NCI-H1092 treated with DMSO at 0.1 percent for 48 hours (cell line): ENCODE data around the gene PLXNB3.
"Not testable (repeated sequence)": the region's sequence is repeated elsewhere in the genome, so short reads cannot be mapped to it uniquely, and the experiment has no call there.

ENCODE experiments used
- DNase-seq: peaks from one replicate; lab custom pipeline; 2025; lab: John Stamatoyannopoulos, UW

PLXNB3 gene

DNA sequence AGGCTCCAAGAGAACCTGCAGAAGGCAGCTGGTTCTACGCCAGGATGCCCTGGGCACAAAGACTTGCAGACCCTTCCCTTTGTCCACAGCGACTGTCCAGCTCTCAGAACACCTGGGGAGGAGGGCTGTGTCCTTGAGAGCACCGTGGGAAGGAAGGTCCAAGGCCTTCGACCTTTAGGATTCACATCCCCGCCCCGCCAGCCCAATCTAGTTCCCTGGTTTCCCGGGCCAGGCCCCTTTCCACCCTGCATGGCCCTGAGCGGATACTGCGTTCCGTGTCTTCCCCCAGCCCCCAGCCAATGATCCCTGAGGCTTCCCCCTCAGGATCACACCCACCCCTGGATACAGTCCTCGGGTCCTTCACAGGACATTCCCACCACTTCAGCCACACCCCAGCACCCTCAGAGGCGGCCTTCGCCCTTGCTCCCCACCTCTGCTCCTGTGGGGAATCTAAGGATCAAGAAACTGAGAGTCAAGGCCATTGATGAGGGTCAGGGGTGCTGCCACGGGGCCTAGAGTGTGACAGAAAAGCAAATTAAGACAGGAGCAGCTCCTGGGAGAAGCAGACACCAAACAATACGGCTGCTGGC is 30.3 kb upstream of the PLXNB3 start:
- DNase-seq, result no peak

DNA sequence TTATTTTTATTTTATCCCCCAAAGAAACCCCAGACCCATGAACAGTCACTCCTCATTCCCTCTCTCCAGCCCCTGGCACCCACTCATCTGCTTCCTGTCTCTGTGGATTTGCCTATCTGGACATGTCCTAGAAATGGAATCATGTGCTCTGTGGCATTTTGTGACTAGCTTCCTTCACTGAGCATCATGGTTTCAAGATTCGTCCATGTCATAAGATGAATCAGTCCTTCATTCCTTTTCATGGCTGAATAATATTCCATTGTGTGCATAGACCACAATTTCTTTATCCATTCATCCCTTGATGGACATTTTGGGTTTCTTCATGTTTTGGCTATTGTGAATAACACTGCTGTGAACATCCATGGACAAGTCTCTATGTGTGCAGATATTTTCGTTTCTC is 29.2 kb upstream of the PLXNB3 start:
- DNase-seq, result no peak

DNA sequence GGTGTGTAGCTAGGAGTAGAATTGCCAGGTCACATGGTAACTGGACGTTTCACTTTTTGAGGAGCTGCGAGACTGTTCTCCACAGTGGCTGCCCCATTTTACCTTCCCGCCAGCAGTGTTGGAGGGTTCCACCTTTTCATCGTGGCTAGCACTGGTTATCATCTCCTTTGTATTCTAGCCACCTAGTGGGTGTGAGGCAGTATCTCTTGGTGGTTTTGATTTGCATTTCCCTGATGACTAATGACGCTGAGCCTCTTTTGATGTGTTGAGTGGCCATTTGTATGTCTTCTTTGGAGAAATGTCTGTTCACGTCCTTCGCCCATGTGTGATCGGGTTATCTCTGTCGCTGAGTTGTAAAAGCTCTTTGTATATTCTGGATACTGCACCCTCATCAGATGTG is 28.8 kb upstream of the PLXNB3 start:
- DNase-seq, result no peak

DNA sequence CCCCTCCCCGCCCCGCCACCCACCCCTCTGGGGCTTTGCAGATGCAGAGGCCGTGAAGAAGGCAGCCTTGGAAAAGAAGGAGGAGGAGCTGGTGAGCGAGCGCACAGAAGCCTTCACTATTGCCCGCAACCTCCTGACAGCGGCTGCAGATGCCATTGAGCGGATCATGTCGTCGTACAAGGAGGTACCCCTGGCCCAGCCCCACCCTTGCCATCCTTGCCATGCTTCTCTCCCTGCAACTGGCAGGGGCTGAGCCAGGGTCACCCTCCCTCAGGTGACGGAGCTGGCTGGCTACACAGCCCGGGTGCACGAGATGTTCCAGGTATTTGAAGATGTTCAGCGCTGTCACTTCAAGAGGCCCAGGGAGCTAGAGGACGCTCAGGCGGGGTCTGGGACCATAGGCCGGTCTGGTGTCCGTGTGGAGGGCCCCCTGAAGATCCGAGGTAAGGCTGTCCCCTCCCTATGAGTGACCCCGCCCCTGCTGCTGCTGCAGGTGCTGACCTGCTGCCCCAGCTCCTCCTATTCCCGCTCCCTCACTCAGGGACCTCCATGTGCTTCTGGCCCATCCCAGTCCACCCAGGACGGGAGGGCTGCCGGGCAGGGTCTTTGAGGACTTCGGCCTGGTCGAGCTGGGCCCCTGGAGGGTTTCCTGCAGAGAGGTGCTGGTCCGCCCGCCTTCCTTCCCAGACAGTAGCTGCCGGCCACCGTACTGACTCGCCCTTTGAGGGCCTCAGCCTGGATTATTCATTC is 27.8 kb upstream of the PLXNB3 start:
- DNase-seq, result no peak

DNA sequence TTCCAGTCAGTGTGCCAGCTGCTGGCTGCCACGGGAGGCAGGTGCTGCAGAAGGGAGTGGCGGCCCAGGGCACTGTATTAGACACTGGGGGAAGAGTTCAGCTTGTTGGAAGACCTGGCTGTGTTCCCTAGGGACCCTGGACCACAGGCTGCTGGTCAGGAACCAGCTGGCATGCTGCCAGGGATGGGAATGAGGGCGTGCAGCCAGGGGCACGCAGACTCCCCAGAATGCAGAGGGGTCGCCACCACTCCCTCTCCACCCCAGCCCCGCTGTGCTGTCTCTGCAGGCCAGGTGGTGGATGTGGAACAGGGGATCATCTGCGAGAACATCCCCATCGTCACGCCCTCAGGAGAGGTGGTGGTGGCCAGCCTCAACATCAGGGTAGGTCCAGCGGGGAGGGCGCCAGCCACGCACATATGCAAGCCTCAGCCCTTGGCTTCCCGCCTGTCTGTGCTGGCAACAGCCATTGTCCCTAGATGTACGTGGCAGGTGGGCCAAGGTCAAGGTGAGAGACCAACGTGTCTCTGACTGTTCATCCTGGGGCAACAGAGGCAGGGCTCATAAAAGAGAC is 27.1 kb upstream of the PLXNB3 start:
- DNase-seq, result peak; percentile 56

DNA sequence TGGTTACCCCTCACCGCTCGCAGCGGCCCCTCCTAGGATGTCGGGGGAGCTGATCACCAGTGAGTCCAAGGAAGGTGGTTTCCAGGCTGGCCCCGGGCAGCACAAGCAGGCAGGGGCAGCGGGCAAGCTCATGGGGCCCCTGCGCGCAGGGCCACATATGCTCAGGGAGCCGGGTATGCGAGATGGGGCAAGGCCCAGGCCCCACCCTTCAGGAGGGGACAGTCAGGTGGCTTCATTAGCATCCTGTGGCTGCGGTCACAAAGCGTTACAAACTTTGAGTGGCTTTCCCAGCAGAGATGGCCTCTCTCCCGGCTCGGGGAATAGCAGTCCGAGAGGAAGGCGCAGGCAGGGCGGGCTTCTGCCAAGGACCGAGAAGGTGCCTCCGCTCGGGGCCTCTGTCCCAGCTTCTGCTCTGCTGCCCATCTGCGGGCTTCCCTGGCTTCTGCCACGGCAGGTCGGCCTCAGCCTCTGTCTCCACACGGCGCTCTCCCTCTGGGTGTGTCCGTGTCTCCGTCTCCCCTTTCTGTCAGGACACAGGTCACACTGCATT is 25.9 kb upstream of the PLXNB3 start:
- DNase-seq, result no peak

DNA sequence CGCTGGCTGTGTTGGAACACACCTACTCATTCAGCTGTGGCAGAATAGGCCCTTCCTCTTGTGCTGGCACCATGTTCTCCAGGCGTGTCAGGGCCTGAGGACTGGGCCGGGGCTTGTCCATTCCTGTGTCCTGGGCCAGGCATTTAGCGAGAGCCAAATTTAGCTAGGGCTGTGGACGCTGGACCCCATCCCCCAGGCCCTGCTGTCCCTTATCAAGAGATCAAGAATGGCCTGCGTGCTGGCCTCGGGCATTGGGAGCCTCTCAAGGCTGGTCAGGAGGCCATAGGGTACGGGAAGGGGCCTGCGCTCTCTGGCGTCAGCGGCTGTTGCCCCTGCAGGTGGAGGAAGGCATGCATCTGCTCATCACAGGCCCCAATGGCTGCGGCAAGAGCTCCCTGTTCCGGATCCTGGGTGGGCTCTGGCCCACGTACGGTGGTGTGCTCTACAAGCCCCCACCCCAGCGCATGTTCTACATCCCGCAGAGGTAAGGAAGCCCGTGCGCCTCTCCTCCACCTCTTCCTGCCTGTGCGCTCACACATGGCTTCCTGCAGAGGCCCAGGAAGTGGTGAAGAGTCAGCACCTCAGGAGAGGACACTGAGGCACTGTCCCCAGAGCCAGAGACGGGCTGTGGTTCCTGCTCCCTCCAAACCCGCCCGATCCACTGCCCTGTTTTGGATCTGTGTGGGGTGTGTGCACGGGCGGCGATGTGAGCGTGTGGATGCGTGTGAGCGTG is 24.1 kb upstream of the PLXNB3 start:
- no peak for DNase-seq

DNA sequence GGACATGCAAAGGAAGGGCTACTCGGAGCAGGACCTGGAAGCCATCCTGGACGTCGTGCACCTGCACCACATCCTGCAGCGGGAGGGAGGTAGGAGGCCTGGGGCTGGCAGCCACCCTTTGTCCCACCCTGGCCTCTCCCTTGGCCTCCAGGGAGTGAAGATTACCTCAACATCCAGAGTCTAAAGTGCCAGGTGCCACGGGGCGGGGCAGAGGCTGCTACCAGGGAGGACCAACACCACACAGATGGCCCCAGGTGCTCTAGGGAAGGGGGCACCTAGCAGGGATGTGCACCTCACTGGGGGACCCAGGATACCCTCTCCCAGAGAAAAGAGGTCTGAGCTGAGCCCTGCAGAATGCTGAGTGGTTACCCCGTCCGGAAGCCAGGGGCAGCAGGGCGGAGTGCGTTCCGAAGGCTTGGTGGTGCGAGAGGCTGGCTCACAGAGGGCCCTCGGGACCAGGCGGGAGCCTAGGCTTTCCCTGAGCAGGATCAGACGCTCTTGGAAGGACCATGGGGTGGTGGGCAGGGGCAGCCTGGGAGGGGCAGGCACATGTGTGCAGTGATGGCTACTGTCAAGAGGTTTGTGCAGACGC is 23.3 kb upstream of the PLXNB3 start:
- DNase-seq, result no peak

DNA sequence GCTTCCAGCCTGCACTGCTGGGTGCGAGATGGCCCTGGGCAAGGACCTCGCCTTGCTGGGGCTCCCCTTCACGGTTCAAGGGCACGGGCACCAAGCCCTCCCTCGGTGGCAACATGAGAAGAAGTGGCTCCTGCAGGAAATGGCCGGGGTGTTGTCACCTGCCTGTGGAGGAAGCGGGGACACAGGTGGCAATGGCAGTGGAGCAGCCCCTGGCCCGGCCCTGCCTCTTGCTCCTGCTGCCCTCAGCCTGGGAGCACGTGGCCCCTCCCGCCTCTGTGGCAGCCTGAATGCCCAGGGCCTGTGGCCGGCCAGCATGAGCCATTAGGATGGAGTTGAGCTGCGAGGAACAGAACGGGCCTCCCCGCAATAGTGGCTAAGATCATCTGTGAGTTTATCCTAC is 22.6 kb upstream of the PLXNB3 start:
- DNase-seq, result no peak

DNA sequence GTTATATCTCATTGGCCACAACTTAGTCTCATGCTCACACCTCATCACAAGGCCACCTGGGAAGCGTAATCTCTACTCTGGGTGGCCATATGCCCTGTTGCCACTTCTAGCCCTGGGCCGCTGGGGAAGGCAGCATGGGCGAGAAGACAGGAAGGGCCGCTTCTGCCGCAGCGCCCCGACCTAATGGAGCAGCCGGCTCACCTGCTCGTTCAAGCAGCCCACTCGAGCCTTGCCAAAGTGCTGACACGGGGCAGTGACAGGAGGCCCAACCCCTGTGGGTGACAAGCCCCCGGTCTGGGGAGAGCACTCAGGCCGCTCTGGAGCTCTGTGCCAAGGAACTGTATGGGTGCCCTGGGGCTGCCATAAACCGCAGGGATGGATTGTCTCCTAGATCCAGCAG is 21.9 kb upstream of the PLXNB3 start:
- DNase-seq, result not testable (repeated sequence)

DNA sequence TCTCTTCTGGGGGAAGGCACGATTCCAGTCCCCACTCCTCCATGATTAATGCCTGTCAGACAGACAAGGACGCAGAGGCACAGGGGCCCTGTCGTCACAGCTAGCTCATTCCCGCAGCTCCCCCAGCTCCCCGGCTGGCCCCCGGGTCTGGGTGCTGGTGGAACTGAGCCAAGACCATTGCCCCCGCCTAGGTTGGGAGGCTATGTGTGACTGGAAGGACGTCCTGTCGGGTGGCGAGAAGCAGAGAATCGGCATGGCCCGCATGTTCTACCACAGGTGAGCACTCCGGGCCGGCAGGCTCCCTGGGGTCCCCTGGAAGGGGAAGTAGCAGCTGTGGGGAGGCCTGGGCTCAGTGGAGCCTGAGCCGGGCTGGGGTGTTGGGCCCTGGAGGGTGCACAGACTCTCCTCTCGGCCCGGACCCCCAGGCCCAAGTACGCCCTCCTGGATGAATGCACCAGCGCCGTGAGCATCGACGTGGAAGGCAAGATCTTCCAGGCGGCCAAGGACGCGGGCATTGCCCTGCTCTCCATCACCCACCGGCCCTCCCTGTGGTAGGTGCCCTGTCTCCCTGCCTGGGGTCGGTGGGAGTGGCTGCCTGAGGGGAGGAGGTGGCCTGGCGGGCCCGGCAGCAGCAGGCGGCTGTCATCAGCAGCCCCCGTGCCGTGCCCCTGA is 21.1 kb upstream of the PLXNB3 start:
- not testable (repeated sequence) for DNase-seq

DNA sequence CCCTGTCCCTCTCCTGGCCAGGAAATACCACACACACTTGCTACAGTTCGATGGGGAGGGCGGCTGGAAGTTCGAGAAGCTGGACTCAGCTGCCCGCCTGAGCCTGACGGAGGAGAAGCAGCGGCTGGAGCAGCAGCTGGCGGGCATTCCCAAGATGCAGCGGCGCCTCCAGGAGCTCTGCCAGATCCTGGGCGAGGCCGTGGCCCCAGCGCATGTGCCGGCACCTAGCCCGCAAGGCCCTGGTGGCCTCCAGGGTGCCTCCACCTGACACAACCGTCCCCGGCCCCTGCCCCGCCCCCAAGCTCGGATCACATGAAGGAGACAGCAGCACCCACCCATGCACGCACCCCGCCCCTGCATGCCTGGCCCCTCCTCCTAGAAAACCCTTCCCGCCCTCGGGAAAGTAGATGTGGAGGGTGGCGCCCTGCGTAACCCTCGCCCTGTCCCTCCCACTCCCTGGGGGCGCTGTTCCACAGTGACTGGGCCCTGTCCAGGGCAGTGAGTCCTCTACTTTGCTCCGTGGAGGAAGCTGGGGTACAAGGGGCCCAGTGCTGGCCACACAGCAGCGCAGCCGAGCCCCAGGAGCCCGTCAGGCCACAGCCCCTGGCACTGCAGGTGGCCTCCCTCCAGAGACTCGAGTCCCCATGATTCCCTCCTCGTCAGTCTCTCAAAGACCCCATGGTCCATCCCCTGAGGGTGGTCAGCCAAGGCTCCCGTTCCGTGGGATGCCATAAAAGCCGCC is 20.4 kb upstream of the PLXNB3 start:
- not testable (repeated sequence) for DNase-seq

DNA sequence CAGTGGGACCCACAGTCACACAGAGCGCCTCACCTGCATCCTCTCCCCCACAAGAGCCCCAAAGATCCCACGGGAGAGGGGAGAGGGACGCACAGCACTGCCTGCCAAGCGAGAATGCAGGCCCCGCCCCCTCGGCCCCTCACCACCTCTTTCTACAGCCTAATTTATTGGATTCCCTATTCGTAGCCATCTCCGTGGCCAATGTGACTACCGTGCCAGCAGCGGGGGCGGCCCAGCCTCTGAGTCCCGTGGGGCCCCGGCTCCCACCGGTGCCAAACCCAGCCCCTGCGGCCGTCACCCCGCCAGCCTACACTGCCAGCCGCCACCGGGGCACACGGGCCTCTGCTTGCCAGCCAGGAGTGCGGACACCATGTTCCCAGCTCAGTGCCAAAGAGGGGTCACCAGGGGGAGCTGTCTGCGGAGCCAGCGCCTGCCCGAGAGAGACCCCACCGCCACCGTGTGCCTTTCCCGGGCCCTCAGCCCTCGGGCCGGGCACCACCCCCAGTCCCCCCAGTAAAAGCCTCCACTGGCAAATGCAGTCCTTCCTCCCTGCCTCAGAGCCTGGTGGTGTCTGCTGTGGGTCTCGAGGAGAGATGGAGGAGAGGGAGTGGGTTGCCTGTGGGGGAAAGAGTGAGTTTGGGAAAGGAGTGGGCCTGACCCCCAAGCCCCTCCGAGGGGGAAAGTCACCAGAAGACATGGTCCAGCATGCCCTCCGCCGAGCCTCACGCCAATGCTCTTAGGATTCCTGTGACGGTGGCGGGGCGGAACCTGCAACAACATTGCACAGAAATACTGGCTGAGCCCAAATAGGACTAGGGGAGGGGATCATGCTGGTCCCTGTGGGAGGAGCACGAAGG is 19.6 kb upstream of the PLXNB3 start:
- peak; percentile 46 for DNase-seq

DNA sequence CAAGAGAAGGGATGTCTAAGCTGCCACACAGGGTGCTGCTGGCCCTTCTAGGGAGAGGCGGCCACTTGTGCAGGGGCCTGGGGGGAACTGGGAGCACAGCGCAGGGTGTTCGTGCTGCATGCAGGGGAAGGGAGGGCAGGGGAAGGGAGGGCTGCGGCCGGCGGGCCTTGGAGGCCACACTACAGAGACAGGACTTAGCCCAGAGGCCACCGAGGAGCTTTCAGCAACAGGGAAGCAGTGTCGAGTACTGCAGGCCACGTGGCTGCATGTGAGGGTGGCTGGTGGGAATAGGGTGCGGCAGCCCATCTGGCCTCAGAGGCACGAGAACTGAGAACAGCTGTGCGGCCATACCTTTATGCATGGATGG is 19.0 kb upstream of the PLXNB3 start:
- DNase-seq, result not testable (repeated sequence)

DNA sequence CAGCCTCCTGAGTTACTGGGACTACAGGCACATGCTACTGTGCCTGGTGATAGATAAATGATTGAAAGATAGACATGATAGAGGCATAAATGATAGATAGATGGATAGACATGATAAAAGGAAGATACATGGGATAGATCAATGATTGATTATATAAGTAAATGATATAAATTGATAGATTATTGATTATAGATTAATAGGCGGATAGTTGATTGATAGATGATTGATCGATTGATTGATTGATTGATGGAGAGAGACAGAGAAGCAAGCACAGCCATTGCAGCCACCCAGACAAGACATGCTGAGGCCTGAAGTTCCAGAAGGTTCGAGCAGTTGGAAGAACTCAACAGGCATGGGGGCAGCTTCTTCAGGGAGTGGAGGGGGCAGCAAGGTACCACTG is 17.7 kb upstream of the PLXNB3 start:
- DNase-seq, result no peak

DNA sequence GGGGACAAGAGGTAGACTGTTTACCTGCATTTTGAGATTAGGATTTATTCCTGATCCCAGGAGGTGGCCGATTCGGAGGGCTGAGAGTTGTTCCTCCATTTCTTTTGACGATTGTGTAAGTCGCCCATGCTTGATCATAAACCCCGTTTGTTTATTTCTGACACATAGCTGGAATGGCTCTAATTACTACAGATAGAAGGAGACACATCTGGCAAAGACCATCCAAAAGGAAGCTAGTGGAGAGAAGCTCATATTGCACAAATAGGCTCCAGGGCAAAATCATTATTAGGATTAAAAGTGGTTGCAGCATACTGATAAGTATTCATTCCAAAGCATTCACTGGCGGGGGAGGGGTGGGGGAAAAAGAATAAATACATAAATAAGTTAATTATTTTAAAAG is 17.1 kb upstream of the PLXNB3 start:
- not testable (repeated sequence) for DNase-seq

DNA sequence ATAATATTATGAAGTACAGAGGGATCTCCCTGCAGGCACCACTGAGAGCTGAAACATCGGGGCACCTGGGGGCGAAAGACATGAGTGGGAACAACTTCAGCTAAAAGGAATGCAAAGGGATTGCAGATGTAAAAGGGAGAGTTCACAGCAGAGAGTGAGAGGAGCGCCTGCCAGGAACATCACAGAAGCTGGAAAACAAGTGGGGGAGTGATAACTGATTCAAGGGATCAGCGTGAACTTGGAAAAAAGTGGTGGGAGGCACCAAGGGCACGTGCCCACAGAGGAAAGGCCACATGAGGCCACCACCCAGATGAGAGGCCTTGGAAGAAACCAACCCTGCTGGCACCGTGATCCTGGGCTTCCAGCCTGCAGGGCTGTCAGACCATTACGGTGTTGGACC is 15.0 kb upstream of the PLXNB3 start:
- DNase-seq, result not testable (repeated sequence)

DNA sequence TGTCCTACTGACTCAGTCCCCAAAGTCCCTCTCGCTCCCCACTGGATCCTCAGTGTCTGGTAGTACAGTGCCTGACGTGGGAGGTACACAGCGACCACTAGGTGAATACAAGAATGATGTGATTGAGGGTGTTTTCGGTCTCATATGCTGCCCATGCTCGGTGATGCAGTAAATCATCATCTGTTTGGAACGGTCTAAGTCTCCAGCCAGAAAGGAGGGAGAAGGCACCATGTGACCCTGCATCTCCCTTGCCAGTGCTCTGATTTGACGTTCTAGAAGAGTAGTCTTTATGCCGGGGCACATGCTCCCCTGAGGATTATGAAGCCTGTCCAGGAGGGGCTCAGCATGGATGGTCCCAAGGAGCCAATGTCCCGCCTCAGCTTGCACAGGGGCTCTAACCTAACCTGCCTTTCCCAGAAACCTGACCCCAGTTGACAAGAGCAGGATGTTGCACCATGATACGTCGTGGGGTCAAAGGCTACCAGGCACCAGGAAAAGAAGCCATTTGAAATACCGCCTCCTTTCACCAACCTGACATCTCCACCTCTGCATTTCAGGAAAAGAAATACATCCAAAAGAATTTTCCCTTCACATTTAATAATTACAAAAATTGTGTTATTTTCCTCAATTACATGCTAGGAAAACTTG is 13.8 kb upstream of the PLXNB3 start:
- DNase-seq, result no peak

DNA sequence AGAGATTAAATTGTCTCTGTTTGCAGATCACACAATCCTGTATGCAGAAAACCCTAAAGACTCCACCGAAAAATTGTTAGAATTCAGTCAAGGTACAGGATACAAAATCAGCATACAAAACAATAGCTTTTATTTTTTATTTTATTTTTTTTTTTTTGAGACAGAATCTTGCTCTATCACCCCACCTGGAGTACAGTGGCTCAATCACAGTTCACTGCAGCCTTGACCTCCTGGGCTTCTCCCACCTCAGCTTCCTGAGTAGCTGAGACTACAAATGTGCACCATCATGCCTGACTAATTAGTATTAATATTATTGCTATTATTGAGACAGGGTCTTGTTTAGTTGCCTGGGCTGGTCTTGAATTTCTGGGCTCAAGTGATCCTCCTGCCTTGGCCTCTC is 8.9 kb upstream of the PLXNB3 start:
- no peak for DNase-seq

DNA sequence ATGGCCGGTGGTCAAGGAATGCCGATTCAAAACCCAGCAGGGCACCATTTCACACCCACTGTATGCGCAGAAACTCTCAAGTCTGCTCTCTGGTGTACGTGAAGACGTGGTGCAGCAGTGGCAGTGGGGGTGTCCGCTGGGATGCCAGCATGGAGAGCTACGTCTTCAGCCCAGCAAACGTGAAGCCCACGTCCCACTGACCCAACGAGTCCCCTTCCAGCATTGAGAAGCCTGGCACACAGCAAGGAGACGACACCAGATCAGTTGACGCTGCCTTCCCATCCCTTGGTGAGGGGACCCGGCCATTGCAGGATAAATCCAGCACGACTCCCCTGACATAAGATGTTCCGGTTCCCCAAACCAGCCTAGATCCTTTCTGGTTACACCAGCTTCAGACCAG is 2.2 kb upstream of the PLXNB3 start:
- DNase-seq, result no peak
